NOMO-1 treated with dmso at 0.1 percent for 144 hours (cell line): ENCODE measurements around the gene FBXO48.

Experiments
- DNase-seq: peaks from one replicate; lab custom pipeline; 2025; ENCODE audit not compliant: unreplicated experiment; lab: John Stamatoyannopoulos, UW

The FBXO48 gene

GRCh38 chr2:68438455-68439303 lies 28.4 kb downstream of the FBXO48 start:
- peak; percentile 24 for DNase-seq

DNA sequence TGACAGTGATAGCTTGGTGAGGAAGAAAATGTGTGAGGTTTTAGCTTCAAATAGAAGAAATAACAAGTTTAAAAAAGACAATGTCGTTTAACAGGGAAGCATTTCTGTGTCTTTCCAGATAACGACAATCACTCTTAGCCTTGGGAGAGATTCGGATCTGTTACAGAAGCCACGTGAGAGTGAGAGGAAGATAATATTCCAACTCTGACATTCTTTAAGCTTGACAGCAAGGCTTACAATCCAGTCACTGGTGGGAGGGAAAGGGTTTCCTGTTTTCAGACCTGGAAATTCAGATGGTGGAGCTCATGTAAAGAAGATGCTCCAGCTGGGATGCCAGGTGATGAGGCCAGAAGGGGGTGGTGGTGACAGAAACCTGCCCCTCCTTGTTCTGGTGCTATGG lies 30.8 kb downstream of the FBXO48 start:
- no peak for DNase-seq

DNA sequence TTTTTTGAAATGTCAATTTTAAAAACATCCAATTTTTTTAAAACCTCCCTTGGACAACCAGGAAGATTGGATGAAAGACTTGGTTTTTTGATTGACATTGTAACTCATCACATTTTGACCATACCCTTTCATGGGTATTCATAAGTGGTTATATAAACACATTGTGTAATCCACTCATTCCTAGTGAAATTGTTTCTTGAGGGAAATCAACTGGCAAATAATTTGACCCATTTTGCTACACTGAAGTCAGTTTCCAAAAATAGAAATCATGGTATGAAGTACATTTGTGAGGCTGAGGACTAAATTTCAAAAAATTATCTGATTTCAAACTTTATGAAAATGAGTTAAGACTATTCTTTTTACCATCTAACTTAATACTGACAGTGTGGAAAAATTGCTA lies 31.5 kb downstream of the FBXO48 start:
- DNase-seq = no peak

DNA sequence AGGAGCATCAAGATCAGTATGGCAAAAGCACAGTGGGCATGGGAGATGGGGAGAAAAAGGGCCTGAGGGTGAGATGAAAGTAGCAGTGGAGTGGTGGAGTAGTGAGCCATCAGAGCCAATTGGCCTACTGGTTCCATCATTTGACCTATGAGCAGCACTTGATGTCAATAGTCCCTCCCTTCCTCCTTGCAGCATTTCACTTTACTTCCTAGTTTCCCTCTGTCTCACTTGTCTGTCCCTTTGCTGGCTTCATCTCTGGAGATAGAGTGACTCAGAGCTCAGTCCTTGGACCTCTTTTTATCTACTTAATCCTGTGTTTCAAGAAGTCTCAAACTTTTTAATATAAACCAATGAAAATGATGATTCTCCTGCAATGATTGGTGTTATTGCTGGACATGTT lies 32.1 kb downstream of the FBXO48 start:
- DNase-seq = no peak

DNA sequence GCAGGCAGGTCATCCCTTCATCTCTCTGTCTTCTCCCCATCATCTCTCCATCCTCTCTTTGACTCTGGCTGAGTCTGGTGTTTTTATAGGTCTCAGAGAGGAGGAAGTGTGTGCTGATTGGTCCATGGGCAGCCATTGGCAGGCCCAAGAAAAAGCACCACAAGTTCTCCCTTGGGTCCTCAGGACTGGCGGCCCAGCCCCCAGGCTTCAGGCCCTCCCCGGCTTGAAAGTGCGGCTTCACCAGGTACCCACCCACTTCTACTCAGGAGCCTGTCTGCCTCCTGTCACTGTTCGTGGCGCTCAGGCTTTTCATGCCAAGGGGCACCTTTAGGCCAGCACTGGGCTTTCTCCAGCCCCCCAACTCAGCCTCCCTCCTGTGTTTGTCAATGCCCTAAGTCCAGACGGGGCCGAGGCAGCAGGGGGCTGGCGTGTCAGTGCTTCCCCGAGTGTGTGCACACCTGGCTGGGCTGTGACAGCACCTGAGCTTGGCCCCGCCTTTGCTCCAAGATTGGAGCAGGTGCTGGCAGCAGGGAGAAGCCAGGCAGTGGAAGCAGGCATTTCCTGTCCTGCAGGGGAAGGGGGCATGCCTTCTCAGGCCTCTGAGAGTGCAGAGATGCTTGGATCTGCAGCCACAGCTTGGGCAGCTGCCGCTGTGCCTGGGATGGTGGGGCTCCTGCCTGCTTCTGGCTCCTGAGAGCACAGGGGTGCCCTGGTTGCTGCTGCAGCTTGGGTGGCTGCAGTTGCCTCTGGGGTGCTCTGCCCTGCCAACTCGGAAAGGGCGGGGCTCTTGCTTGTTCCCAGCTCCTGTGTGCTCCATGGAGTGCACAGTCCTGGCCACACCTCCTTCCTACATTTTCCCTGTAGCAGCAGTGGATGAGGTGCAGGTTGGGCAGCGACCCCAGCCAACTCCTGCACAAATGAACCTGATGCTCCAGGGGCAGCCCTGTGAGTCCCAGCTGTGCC lies 34.1 kb downstream of the FBXO48 start:
- DNase-seq = no peak

DNA sequence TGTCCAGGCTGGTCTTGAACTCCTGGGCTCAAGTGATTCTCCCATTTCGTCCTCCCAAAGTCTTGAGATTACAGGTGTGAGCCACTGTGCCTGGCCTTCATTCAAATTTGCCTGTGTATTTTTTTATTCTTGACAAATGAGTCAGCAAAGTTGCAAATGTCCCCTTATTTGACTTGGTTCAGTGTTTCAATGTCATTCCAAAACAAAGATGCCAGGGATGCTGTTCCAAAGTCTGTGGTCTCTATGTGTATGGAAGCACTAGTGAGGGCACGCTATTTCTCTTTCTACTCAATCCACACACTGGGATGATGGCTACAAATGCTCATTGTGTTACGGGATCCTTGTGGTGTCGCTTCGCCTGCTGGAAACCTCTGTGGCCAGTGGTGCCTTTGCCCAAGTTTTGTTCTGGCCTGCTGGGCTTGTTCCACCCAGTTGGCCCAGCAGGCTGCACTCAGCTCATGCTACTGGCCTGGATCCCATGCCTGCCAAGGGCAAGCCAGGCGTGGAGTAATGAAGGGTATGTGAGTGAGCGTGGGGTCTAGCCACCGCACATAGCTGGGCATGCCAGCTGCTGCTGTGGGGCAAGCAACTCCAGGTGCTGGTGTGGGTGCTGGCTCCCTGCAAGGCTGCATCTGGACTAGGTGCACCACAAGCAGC lies 35.6 kb downstream of the FBXO48 start:
- DNase-seq = no peak

GRCh38 chr2:68429311-68429826 lies 37.7 kb downstream of the FBXO48 start:
- no peak for DNase-seq

DNA sequence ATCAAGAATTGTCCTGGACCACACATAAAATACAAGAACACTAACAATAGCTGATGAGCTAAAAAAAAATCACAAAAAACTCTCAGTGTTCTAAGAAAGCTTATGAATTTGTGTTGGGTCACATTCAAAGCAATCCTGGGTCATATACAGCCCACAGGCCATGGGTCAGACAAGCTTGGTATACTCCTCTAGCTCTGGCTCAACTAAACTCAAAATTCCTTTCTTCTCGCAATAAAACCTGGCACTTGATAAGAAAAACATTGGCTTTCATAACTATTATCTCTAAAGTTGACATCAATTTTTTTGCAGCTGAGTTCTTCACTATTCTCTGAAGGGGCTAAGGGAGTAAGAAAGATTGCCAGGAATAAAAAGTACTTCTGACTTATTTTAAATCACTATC lies 38.3 kb downstream of the FBXO48 start:
- no peak for DNase-seq

DNA sequence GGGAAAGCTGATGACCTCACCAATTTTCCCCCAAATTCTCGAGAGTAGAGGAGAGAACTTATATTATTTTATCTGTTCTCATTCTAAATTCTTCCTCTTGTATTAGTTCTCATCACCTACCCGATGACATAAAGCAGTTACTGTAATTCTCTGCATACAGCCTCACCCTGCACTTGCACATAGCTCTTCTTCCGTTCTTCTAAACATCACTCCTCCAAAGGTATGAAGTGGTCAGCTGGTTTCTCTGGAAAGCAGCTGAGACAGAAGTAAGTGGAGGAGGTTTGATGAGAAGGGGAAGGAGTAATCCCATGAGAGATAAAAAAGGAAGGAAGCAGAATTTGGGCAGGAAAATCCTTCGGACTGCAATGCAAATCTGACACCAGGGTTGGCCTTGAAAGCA lies 39.0 kb downstream of the FBXO48 start:
- no peak for DNase-seq

- DNase-seq = peak; percentile 73
These were observed 40.1 kb downstream of the FBXO48 start for GRCh38 chr2:68426848-68427579.

DNA sequence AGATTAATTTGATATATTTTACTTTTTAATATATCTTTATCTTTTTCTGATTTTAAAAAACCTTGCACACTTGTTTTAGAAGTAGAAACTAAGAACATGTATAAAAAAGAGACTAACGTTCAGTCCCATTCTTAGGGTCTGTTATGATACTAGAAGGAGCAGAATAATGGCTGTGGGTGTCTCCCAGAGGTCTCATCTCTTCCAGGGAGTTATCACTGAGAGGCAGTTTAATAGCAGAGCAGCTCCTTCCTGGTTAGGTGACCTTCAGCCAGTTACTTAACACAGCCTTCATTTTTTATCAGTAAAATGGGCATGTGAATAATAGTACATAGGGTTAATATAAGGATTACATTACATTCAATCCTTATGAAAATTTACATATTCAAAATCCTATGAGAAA lies 40.6 kb downstream of the FBXO48 start:
- no peak for DNase-seq

- DNase-seq = no peak
These were observed 41.6 kb downstream of the FBXO48 start for GRCh38 chr2:68425503-68425902.

GRCh38 chr2:68423966-68424650 lies 43.0 kb downstream of the FBXO48 start:
- DNase-seq = peak; percentile 97

GRCh38 chr2:68420254-68420910 lies 46.7 kb downstream of the FBXO48 start:
- peak; percentile 67 for DNase-seq

- no peak for DNase-seq
These were observed 48.2 kb downstream of the FBXO48 start for GRCh38 chr2:68418855-68419254.

DNA sequence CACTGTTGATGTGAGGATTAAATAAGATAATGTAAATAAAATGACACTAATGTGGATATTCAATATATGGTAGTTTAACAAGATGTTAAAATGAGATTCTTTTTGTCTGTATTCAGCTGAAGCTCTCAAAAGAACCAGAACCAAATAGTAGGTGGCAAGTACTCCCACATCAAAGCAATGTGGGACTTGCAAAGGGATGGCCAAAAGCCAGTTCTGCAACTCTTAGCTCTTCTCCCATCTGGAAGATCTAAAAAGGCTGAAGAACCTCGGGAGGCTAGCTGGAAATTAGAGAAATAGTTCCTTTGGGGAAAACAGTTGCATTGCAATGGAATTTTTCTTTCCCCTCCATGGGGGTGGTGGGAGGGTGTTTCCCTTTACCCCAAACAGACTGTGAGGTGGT lies 48.7 kb downstream of the FBXO48 start:
- no peak for DNase-seq

DNA sequence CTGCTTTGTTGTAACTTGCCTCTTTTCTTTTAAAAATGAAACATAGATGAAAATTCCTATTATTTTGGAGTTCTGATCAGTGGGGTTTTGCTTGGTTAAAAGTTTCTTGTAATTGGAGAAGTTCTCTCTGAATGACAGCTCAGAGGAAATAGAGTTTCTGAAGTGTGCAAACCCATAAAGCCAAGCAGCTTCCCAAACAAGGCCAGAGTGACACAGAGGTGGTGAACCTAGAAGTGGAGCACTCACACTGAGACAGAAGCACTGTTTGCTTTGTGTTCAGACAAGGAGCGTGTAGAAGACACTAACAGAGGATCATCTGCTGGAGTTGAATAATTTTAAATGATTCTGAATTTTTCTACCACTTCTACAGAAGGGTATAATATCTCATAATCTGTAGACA lies 49.2 kb downstream of the FBXO48 start:
- no peak for DNase-seq

DNA sequence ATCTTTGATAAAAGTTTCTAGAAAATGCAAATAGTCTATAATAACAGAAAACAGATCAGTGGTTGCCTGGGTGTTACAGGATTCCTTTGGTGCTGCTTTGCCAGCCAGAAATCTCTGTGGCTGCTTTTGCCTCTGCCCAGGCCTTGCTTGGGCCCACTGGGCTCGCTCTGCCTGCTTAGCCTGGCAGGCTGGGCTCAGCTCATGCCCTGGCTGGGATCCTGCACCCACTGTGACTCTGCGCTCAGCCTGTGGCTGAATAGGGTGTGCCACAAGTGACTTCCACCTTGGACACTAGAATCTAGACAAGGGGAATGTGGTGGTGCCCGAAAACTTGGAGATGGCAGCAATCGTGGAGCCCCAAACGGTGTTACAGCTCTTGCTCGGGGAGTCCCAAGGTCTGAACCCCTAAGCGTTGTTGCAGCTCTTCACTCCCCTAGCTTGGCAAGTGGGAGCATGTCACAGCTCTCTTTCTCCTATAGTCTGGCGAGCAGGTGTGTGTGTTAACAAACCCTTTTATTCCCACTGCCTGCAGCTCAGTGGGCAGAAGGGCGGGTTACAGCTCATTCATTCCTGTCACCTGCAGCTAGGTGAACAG lies 50.9 kb downstream of the FBXO48 start:
- no peak for DNase-seq

- DNase-seq = no peak
These were observed 51.6 kb downstream of the FBXO48 start for GRCh38 chr2:68415521-68415920.
